OCI-LY7 (cell line): ENCODE data around the gene DDIT4. TPM values are rescaled to one million over a fixed set of nuclear protein-coding genes. Genes with fewer than 3 reads are reported as not detected.

Experiments
- BruUV-seq: library from RNA; stranded (reverse); fragments of 400-500 nt; replicated peaks from 2 replicates; lab custom pipeline; 2021; lab: Mats Ljungman, UMichigan
- CTCF ChIA-PET: fragments of 300-600 bp; sonication (Branson Sonifier 250); formaldehyde crosslinking; loops from one replicate; lab custom pipeline; 2022; ENCODE audit warnings: antibody characterized with exemption; ENCODE audit not compliant: unreplicated experiment; lab: Charles Lee
- POLR2A ChIA-PET: fragments of 300-600 bp; sonication (Branson Sonifier 250); formaldehyde crosslinking; loops from one replicate; lab custom pipeline; 2022; ENCODE audit warnings: antibody characterized with exemption; lab: Charles Lee
- DNase-seq: peaks from one replicate; pipeline ENCODE4 v3.0.0-alpha.2; 2015; ENCODE audit warnings: low spot score
- H2AFZ ChIP-seq: fragments of 200-600 bp; sonication (generic), shearing (Covaris generic); 2 replicates; pipeline ENCODE4 v1.6.1; 2014; ENCODE audit warnings: mild to moderate bottlenecking, antibody characterized with exemption, low read length, moderate library complexity
- H3K27ac ChIP-seq: fragments of 200-600 bp; sonication (generic); 2 replicates; pipeline ENCODE4 v1.5.1; 2014; ENCODE audit warnings: mixed run types, low read depth, mild to moderate bottlenecking, moderate library complexity, low read length, inconsistent platforms; ENCODE audit not compliant: poor library complexity, severe bottlenecking
- H3K36me3 ChIP-seq: fragments of 200-600 bp; sonication (generic); 2 replicates; pipeline ENCODE4 v1.6.1; 2014; ENCODE audit warnings: mild to moderate bottlenecking, antibody characterized with exemption, low read length, moderate library complexity, mixed read lengths; ENCODE audit not compliant: insufficient read depth
- H3K4me1 ChIP-seq: fragments of 200-600 bp; sonication (generic); 2 replicates; pipeline ENCODE4 v1.5.1; 2014; ENCODE audit warnings: mild to moderate bottlenecking, low read length; ENCODE audit not compliant: insufficient read depth, poor library complexity, severe bottlenecking
- H3K4me2 ChIP-seq: fragments of 200-600 bp; sonication (generic); 2 replicates; pipeline ENCODE4 v1.6.1; 2014; ENCODE audit warnings: mild to moderate bottlenecking, low read length
- H3K4me3 ChIP-seq: fragments of 200-600 bp; sonication (generic); 2 replicates; pipeline ENCODE4 v1.5.1; 2014; ENCODE audit warnings: mild to moderate bottlenecking, low read depth, low read length; ENCODE audit not compliant: poor library complexity, severe bottlenecking
- H3K79me2 ChIP-seq: fragments of 200-600 bp; sonication (generic); 2 replicates; pipeline ENCODE4 v1.6.1; 2016; ENCODE audit warnings: low read depth, mild to moderate bottlenecking, low read length, moderate library complexity, mixed read lengths; ENCODE audit not compliant: insufficient read depth
- H3K9me2 ChIP-seq: fragments of 200-600 bp; sonication (generic); 2 replicates; pipeline ENCODE4 v1.6.1; 2016; ENCODE audit warnings: mild to moderate bottlenecking, low read length, mixed read lengths; ENCODE audit not compliant: insufficient read depth
- H3K9me3 ChIP-seq: fragments of 200-600 bp; sonication (generic); 2 replicates; pipeline ENCODE4 v1.6.1; 2014; ENCODE audit warnings: mild to moderate bottlenecking, mixed run types, low read length, mixed read lengths
- H4K20me1 ChIP-seq: fragments of 200-600 bp; sonication (generic); 2 replicates; pipeline ENCODE4 v1.6.1; 2014; ENCODE audit warnings: mild to moderate bottlenecking, antibody characterized with exemption, low read length, moderate library complexity, mixed read lengths; ENCODE audit not compliant: insufficient read depth
- CTCF ChIP-seq: fragments of 200-600 bp; sonication (generic); conservative IDR thresholded peaks from 2 replicates; pipeline ENCODE4 v1.5.1; 2014; ENCODE audit warnings: mild to moderate bottlenecking, antibody characterized with exemption, low read length, moderate library complexity, mixed read lengths
- EZH2phosphoT487 ChIP-seq: fragments of 200-600 bp; sonication (generic); IDR thresholded peaks from 2 replicates; pipeline ENCODE4 v1.6.1; 2018; ENCODE audit warnings: low read depth, borderline replicate concordance, mild to moderate bottlenecking, mixed run types, antibody characterized with exemption, low read length, moderate library complexity, mixed read lengths
- intact Hi-C: fragments of 100-400 bp; cut with micrococcal nuclease; formaldehyde crosslinking; loops from one replicate; pipeline ENCODE4 v1.10.0; 2022; ENCODE audit not compliant: unreplicated experiment
- total RNA-seq, 2 experiments: library from RNA; depleted of rRNA in 1 of 2; stranded (reverse); fragments of >200 nt in 1 of 2; shearing (Covaris generic) in 1 of 2; gene quantifications; 2 replicates each; pipeline ENCODE4 v1.2.3, GENCODE V29; 2014 to 2022

DDIT4 gene
- total RNA-seq, 2 experiments from 2014 or later = 91.8 to 102 TPM

GRCh38 chr10:72260976-72261783, 12.5 kb upstream of the DDIT4 start:
- H3K79me2 ChIP-seq = no peaks in the 10 kb centered on the region
- no peaks in the 10 kb centered on the region for H3K36me3 ChIP-seq
- intact Hi-C loops = loop anchor here (1.0 kb wide), 2 partner anchors 13 to 59 kb away; no protein-coding TSS in a partner anchor
- peak overlapping the region; percentile 96 for H3K4me2 ChIP-seq
- no TSS peak for BruUV-seq
- TF ChIP-seq CTCF (peak; percentile 43), EZH2phosphoT487 (no peak)
- H3K9me3 ChIP-seq = no peaks in the 10 kb centered on the region
- peak overlapping the region; percentile 68; the same call in 1 of the 2 replicates for H2AFZ ChIP-seq
- H3K9me2 ChIP-seq = no peaks in the 10 kb centered on the region
- CTCF ChIA-PET = no interaction called here
- peak overlapping the region; percentile 66 for H3K4me3 ChIP-seq
- DNase-seq = peak; percentile 91
- H3K4me1 ChIP-seq = peaks cover 84% of the 10 kb centered on the region
- H3K27ac ChIP-seq = peak overlapping the region; percentile 74
- no peaks in the 10 kb centered on the region for H4K20me1 ChIP-seq
- POLR2A ChIA-PET = interaction anchor here (0.7 to 4.8 kb wide), 15 partner anchors 8 to 87 kb away, joined by 3 to 37 read pairs (median 5); partner anchors contain the start of gene DDIT4

GRCh38 chr10:72261784-72262404, 11.8 kb upstream of the DDIT4 start:
- no peaks in the 10 kb centered on the region for H3K36me3 ChIP-seq
- intact Hi-C loops = no loop called here
- peaks cover 86% of the 10 kb centered on the region for H3K4me1 ChIP-seq
- CTCF ChIA-PET = no interaction called here
- peak overlapping the region; percentile 74 for H3K27ac ChIP-seq
- DNase-seq = no peak
- H3K9me2 ChIP-seq = no peaks in the 10 kb centered on the region
- BruUV-seq = no TSS peak
- POLR2A ChIA-PET = interaction anchor here (0.6 to 4.8 kb wide), 7 partner anchors 10 to 163 kb away, joined by 5 to 37 read pairs (median 11); partner anchors contain the start of gene DDIT4
- H4K20me1 ChIP-seq = no peaks in the 10 kb centered on the region
- H3K79me2 ChIP-seq = no peaks in the 10 kb centered on the region
- peak overlapping the region; percentile 68; the same call in 1 of the 2 replicates for H2AFZ ChIP-seq
- TF ChIP-seq EZH2phosphoT487 (no peak), CTCF (no peak)
- H3K4me2 ChIP-seq = peak overlapping the region; percentile 96
- H3K4me3 ChIP-seq = peak overlapping the region; percentile 66
- no peaks in the 10 kb centered on the region for H3K9me3 ChIP-seq
